Fibroblast of skin of abdomen (primary cell): ENCODE results near the gene UQCC2.

ENCODE experiments used
- DNase-seq: peaks from one replicate; pipeline ENCODE4 v3.0.0-alpha.2; 2013

UQCC2 gene

DNA sequence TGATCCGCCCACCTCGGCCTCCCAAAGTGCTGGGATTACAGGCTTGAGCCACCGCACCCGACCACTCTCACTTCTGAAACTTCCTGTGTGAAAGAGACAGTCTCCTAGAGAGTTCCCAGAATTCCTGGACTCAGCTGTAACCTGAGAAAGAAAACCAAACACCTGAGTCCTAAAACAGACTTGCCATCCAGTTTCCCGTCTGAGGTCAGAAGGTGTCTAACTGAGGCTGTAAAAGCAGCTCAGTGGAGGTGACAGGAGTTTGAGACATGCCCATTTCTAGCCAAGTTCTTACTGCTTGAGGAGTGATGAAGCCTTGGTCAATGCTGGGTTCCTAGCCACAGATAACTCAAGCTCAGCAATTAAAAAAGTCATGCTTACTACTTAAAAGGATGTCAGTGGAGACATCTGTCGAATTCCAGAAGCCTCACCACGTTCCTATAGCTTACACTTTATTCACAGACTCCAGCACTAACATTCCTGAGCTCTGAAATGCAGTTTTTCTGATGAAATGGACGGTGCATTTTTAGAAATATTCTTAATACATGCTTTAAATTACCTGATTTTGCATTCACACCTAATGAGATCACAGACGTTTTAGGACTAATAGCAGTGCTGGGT, 6.1 kb downstream of the UQCC2 start:
- peak; percentile 88 for DNase-seq

GRCh38 chr6:33704215-33705066, 7.1 kb downstream of the UQCC2 start:
- no peak for DNase-seq

DNA sequence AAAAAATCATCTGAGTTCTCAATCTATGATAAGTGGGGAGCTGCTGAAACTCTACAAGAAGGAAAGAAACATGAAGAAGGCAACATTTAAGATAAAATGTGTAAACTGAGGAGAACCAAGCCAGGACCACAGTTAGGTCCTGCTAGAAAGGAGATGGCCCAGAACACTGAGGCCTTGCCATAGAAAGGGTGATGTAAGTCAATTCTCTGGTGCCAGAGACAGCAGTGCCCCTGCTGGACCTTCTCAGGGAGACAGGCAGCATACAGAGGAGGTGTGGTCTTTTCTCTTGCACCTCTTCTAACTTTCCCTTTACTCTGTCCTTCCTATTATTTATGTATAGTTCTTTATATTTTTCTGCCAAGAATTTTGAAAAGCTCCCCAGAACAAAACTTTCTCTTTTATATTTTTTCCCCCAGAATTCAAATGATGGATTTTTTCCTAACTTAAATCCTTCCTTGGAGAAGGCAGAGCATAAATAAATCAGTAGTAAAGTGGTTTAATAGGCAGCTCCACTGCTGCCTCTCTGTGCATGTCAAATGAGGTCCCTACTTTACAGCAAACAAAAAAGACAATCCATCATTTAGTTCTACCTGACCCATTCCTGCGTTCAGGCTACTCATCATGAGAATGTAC, 9.0 kb downstream of the UQCC2 start:
- DNase-seq = peak; percentile 58

DNA sequence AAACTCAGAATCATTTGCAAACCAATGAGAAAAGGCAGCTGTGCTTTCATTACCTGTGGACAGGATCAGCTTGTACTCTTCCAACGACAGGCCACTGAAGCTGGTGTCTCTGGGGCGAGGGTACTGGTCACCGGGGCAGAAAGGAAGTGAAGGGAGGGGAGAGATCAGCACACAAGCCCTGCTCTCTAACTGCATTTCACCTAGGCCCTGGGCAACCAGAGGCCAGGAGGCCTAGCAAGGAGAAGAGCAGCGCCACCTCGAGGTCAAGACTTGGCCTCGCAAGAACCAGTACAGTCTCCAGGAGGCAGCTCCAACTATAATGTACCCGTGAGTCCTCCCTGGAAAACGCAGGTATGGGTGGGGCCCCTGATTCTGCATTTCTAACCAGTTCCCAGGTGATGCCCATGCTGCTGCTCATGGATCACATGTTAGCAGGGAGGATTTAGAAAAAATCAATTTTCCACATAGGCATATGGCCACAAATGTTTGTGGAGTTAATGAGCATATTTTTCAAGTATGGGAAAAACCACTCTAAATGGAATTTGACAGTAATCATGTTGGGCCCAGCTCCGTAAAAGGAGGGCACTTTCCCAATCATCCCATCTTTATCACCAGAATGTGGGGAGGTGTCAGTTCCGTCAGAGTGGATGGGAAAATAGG, 11.0 kb downstream of the UQCC2 start:
- peak; percentile 63 for DNase-seq

GRCh38 chr6:33699739-33700138, 11.8 kb downstream of the UQCC2 start:
- DNase-seq = no peak

GRCh38 chr6:33699131-33699530, 12.4 kb downstream of the UQCC2 start:
- no peak for DNase-seq

DNA sequence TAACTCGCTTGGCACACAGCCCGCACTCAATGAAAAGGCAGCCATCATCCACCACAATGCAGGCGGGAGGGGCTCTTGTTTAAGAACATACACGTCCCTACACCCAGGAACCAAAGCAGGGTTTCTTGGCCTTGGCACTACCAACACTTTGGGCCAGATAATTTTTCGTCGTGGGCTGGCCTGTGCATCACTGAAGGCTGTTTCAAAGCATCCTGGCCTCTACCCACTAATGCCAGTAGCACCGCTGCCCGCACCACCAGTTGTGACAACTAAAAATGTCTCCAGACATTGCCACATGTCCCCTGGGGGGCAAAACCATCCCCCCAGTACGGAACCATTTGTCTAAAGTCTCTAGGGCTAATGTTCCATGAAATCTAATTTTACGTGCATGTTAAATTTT, 13.0 kb downstream of the UQCC2 start:
- no peak for DNase-seq

DNA sequence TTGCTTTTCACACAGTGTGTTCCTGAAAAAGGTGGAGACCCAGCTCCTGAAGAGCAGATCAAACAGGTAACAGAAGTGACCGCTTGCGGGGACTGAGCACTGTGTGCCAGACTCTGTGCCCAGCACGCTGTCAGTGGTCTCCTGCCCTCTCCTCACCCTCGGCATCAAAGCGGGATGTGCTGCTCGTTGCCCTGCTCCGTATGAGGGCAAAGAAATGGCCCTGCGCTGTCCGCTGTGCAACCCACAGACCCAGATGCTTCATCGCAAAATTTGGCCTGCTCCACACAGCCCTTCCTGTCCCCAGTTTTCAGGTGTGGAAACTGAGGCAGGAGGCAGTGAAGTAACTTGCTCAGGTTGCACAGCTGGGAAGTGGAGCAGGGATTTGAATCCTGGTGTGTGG, 13.7 kb downstream of the UQCC2 start:
- no peak for DNase-seq

GRCh38 chr6:33696548-33697518, 14.7 kb downstream of the UQCC2 start:
- DNase-seq = no peak

- no peak for DNase-seq
Observed at GRCh38 chr6:33696076-33696475, 15.4 kb downstream of the UQCC2 start.

DNA sequence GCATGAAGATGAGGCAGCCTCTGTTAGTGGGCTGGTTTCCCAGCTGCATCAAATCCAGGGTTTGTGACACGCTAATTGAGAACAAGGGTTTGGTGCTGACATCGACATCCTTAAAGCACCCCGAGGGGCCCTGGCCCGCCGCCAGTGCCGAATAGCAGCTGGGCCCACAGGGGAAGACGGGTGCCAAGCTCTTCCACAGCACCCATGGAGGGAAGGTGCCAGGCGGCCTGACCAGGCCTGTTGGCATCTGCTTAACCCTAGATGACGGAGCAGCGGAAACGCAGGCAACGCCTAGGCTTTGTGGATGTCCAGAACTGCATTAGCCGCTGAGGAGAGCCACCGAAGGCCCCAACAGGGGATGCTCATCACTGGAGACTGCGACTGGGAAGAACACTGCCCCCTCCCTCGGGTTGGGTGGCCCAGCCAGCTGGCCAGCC, 16.0 kb downstream of the UQCC2 start:
- no peak for DNase-seq

GRCh38 chr6:33694977-33695376, 16.5 kb downstream of the UQCC2 start:
- no peak for DNase-seq

DNA sequence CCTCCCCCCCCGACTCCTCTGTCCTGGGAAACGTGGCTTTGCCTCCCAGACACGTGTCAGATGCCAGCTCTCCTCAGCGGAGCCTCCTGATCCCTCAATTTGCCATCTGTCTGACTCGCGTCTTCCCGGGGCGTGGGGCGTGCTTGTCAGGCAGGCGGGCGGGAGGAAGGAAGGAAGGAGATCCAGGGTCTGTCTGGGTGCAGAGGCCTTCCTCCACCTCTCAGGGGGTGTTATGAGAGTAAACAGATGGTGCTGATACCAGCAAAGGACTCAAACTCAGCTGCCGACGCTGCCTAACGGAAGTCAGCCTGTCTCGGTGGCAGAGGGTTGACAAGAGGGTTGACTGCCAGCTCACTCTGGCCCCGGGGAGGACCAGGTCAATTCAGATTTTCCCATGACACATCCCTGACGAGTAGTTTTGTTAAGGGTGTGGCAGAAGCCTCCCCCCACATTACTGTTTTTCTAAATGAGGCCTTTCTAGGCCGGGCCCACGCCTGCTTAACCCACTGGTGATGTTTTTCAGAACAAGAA, 17.0 kb downstream of the UQCC2 start:
- DNase-seq = peak; percentile 64

DNA sequence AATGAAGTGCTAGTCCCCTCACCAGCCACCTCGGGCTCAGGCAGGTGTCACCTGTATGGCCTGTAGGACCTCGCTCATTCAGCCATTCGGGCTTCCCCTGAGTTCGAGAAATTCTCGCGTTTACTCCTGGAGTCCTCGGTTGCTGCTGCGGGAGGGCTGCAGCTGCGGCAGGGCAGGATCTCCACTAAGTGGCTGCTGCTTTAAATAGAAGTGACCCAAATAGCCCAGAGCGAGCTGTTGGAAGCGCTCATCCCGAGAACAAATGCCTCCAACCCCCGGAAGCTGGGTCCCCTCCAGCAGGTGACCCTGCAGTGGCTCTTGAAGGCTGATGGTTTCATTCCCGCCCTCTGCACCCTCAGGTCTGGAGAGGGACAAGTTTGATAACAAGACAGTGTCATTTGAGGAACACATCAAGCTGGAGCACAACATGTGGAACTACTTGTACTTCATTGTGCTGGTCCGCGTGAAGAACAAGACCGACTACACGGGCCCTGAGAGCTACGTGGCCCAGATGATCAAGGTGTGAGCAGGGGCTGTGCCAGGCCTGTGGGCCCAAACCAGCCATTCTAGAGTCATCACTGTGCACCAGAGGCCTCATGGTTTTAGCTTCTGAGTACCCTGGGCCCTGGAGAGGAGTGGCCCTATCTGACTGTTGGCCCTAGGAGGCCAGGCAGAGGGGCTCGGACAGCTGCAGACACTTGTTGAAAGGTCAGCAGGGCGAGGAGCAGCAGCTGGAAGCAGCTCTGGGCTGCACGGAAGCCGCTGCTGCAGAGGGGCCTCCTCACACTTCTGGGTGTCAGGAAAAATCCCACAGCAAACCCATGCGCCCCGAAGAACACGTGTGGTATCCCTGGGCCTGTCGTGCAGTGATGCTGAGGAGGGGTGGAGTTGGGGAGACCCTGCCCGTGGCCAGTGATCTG, 18.1 kb downstream of the UQCC2 start:
- DNase-seq = no peak

GRCh38 chr6:33692760-33693158, 18.7 kb downstream of the UQCC2 start:
- no peak for DNase-seq

GRCh38 chr6:33692078-33692759, 19.3 kb downstream of the UQCC2 start:
- DNase-seq = no peak

DNA sequence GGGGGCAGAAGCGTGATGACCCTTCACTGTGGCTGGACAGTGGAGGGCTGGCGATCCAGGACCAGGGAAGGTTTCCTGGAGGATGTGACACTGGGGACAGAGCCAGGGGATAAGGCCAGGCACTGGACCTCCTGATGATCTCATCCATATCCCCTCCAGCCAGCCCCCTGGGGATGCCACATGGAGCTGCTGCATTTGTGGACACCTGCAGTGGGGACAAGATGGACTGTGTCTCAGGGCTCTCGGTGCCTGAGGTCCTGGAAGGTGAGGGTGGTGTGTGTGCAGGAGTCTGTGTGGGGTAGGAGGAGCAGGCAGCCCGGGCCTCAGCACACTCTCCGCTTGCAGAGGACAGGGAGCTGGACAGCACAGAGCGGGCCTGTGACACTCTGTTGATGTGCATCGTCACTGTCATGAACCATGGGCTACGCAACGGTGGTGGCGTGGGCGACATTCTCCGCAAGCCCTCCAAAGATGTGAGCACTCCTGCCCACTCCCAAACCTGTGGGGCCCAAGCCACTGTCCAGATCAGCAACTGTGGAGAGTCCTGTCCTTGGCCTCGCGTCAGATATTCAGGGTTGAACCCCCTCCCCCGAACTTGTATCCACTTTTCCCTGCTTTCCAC, 19.9 kb downstream of the UQCC2 start:
- DNase-seq = no peak

DNA sequence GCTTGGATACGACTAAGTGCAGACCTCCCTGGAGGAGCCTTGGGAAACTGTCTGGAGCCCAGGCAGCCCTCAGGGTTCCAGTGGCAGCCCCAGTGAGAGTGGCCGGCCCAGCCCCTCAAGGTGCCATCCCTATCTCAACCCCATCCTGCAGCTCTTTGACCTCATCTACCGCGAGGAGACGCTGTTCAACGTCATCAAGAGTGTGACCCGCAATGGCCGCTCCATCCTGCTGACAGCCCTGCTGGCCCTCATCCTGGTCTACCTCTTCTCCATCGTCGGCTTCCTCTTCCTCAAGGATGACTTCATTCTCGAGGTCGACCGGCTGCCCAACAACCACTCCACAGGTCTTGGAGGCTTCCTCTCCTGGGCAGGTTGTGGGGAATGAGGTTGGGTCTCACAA, 20.7 kb downstream of the UQCC2 start:
- no peak for DNase-seq

- DNase-seq = no peak
Observed at GRCh38 chr6:33689879-33690278, 21.6 kb downstream of the UQCC2 start.

DNA sequence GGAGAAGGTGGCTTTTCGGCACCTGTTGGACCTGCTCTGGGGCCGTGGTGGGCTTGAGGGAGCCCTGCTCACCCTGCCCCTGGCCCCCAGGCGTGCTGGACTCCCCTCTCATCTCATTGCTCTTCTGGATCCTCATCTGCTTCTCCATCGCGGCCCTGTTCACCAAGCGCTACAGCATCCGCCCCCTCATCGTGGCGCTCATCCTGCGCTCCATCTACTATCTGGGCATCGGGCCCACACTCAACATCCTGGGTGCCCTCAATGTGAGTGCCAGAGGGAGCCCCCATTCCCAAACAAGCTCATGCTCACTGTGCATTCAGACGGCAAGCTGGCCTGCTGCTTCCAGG, 22.4 kb downstream of the UQCC2 start:
- DNase-seq = no peak
